ENCODE measurements around the gene GRIP1. TPM values are rescaled to one million over a fixed set of nuclear protein-coding genes. Genes with fewer than 3 reads are reported as not detected.

Gene GRIP1
- total and polyA plus RNA-seq, 2 donors (not counting 3 experiments of a cell fraction or from before 2014, with no cell fraction given) = 0.04 to 0.69 TPM

- Histone ChIP-seq H4K20me1 (replicated peaks; ENCODE audit: control insufficient read depth, extremely low read depth, insufficient read depth, low read length) (no peaks in the 10 kb centered on the region), H2AFZ (ENCODE audit: low read depth, low read length) (no peak overlapping the region), H3K36me3 (ENCODE audit: control insufficient read depth in 2 of 2, extremely low read depth in 1 of 2, insufficient read depth in 2 of 2, low read length in 2 of 2) (no peaks in the 10 kb centered on the region), H3K9me3 (replicated peaks; ENCODE audit: control insufficient read depth, insufficient read depth, low read length) (no peaks in the 10 kb centered on the region), H3K27me3 (ENCODE audit: control insufficient read depth in 2 of 2, insufficient read depth in 2 of 2, low read length in 2 of 2) (peaks cover 8 to 9% of the 10 kb centered on the region in 2 experiments), H3K4me2 (ENCODE audit: insufficient read depth, low read length) (no peak overlapping the region), H3K27ac (ENCODE audit: insufficient read depth, low read depth, low read length) (no peak overlapping the region), H3K9me1 (replicated peaks; ENCODE audit: control insufficient read depth, extremely low read depth, insufficient read depth, low read length) (no peaks in the 10 kb centered on the region), H3K4me3 (replicated peaks in 1 of 3; ENCODE audit: insufficient read depth in 1 of 3, low read depth in 1 of 3, low read length in 3 of 3) (no peak overlapping the region), H3K4me1 (ENCODE audit: control insufficient read depth, extremely low read depth, insufficient read depth, low read length) (no peaks in the 10 kb centered on the region), H3K9ac (replicated peaks; ENCODE audit: extremely low read depth, insufficient read depth, low read length) (no peak overlapping the region), H3K79me2 (ENCODE audit: control insufficient read depth, insufficient read depth, low read length) (no peaks in the 10 kb centered on the region)
- intact Hi-C loops (cut with micrococcal nuclease) (no loop called here), dilution Hi-C loops (cut with MboI; ENCODE audit: extremely low pct_ligation_motif_present, low sequenced_read_pairs) (no loop called here)
- POLR2A ChIA-PET = no interaction called here
- TF ChIP-seq GATA2 (IDR thresholded peaks at IDR 0.05; ENCODE audit: insufficient read depth, insufficient read length, low read depth, low read length) (no peak), JUN (IDR thresholded peaks at IDR 0.05; ENCODE audit: borderline replicate concordance, insufficient read depth, insufficient read length, low read depth) (no peak), FOS (IDR thresholded peaks at IDR 0.05; ENCODE audit: borderline replicate concordance, insufficient read depth, low read length) (no peak), POLR2AphosphoS5 (IDR thresholded peaks at IDR 0.05; ENCODE audit: insufficient read depth, low read depth, low read length) (no peak), POLR2A (IDR thresholded peaks at IDR 0.05; ENCODE audit: low read depth, low read length) (no peak), MAX (IDR thresholded peaks at IDR 0.05; ENCODE audit: insufficient read depth, insufficient read length) (no peak), CTCF (IDR thresholded peaks at IDR 0.05; ENCODE audit: extremely low read depth in 1 of 2, insufficient read depth in 1 of 2, low read depth in 1 of 2, low read length in 2 of 2) (no peak), MYC (IDR thresholded peaks at IDR 0.05; ENCODE audit: low read depth, low read length) (no peak), EZH2 (IDR thresholded peaks at IDR 0.05; ENCODE audit: borderline replicate concordance, low read depth, low read length, severe bottlenecking) (no peak)
- DNase-seq (ENCODE audit: low read depth, low spot score) (no peak), FAIRE-seq (no peak)
- CTCF ChIA-PET = no interaction called here
- no TSS peak for BruUV-seq (replicated peaks)
Measured at GRCh38 chr12:66418908-66419307, 260.0 kb downstream of the GRIP1 start.

All from endothelial cell of umbilical vein (primary cell).